GM23248 (cell line): Measurements from ENCODE around the gene PKHD1.

Source experiments
- EZH2 ChIP-seq: fragments of 200-600 bp; sonication (generic); IDR thresholded peaks from 2 replicates; pipeline ENCODE4 v1.6.1; 2018; ENCODE audit warnings: antibody characterized with exemption, mild to moderate bottlenecking; ENCODE audit not compliant: insufficient read depth, poor library complexity, severe bottlenecking
- EZH2phosphoT487 ChIP-seq: fragments of 200-600 bp; sonication (generic); IDR thresholded peaks from 2 replicates; pipeline ENCODE4 v1.6.1; 2018; ENCODE audit warnings: antibody characterized with exemption, moderate library complexity, mild to moderate bottlenecking, low read depth; ENCODE audit not compliant: insufficient read depth

GRCh38 chr6:51675922-51676275 lies 411.5 kb downstream of the PKHD1 start:
- TF ChIP-seq EZH2 (no peak), EZH2phosphoT487 (no peak)
